HG02981 (cell line): ENCODE data around the gene MDFI.

Experiments
- ATAC-seq: cut with Tn5 transposase; IDR thresholded peaks from one replicate; pipeline ENCODE4 v1.9.1; 2021; ENCODE audit warnings: mild to moderate bottlenecking, moderate library complexity; ENCODE audit not compliant: unreplicated experiment

Gene MDFI

GRCh38 chr6:41684311-41685180 lies 46.3 kb downstream of the MDFI start:
- no peak for ATAC-seq

- ATAC-seq, result no peak
These were observed 47.5 kb downstream of the MDFI start for GRCh38 chr6:41685641-41686380.

GRCh38 chr6:41687501-41688175 lies 49.4 kb downstream of the MDFI start:
- ATAC-seq, result no peak

- no peak for ATAC-seq
These were observed 50.1 kb downstream of the MDFI start for GRCh38 chr6:41688256-41688965.

GRCh38 chr6:41689171-41690008 lies 51.1 kb downstream of the MDFI start:
- ATAC-seq, result no peak

GRCh38 chr6:41690541-41691330 lies 52.5 kb downstream of the MDFI start:
- no peak for ATAC-seq

GRCh38 chr6:41691426-41692079 lies 53.3 kb downstream of the MDFI start:
- ATAC-seq, result no peak

- ATAC-seq, result no peak
These were observed 53.9 kb downstream of the MDFI start for GRCh38 chr6:41692080-41692675.

GRCh38 chr6:41692730-41693129 lies 54.5 kb downstream of the MDFI start:
- no peak for ATAC-seq

GRCh38 chr6:41693281-41694240 lies 55.3 kb downstream of the MDFI start:
- no peak for ATAC-seq

GRCh38 chr6:41694815-41695526 lies 56.7 kb downstream of the MDFI start:
- ATAC-seq, result no peak

GRCh38 chr6:41695825-41696224 lies 57.6 kb downstream of the MDFI start:
- ATAC-seq, result no peak

- no peak for ATAC-seq
These were observed 58.5 kb downstream of the MDFI start for GRCh38 chr6:41696788-41697187.

GRCh38 chr6:41697861-41698781 lies 59.9 kb downstream of the MDFI start:
- ATAC-seq, result no peak

GRCh38 chr6:41699063-41699462 lies 60.8 kb downstream of the MDFI start:
- ATAC-seq, result no peak
